ENCODE measurements around the gene HECTD1. TPM values are rescaled to one million over a fixed set of nuclear protein-coding genes. Genes with fewer than 3 reads are reported as not detected.

The HECTD1 gene
- 222 and 231 TPM in 2 replicates for total RNA-seq

GRCh38 chr14:31207755-31208545 lies at the start of gene HECTD1:
HECTD1 (minus strand) TSS chr14:31207793; CDS start chr14:31205936, 1,857 bp downstream.

Small RNA genes within 50 kb of the gene (small RNA-seq; reads per million reads assigned to genes)
- not detected for gene RF00019 (ENCODE audit: low replicate concordance)
- not detected for gene RNU6-541P (ENCODE audit: low replicate concordance)

Other genes with a start within 250 kb of the HECTD1 start
- gene AP4S1, start 182.1 kb downstream of the HECTD1 start, total RNA-seq = 4.9 and 7.0 TPM in 2 replicates
- 47.9 and 64.6 TPM in 2 replicates for gene STRN3, start 181.4 kb downstream of the HECTD1 start, total RNA-seq
- 49.7 TPM in 2 replicates for gene HEATR5A, start 212.8 kb upstream of the HECTD1 start, total RNA-seq
- 29.8 and 55.1 TPM in 2 replicates for gene DTD2, start 249.7 kb upstream of the HECTD1 start, total RNA-seq

All from placental pericyte (primary cell).